Choroid plexus epithelial cell (primary cell): ENCODE data around the gene PCDHGA8.
A peak's percentile ranks its signal among the peaks of the same experiment; 100 is the strongest.
"Not testable (repeated sequence)": the region's sequence is repeated elsewhere in the genome, so short reads cannot be mapped to it uniquely, and the experiment has no call there.

ENCODE experiments used
- DNase-seq: peaks from one replicate; pipeline ENCODE4 v3.0.0-alpha.2; 2010; ENCODE audit warnings: low read depth
- H3K4me3 ChIP-seq: 2 replicates; pipeline ENCODE4 v1.5.1; 2011; ENCODE audit warnings: low read depth, mild to moderate bottlenecking, control low read depth, low read length, moderate library complexity
- CTCF ChIP-seq: conservative IDR thresholded peaks from 2 replicates; pipeline ENCODE4 v1.5.1; 2011; ENCODE audit warnings: low read depth, mild to moderate bottlenecking, control low read depth, inconsistent platforms, low read length, moderate library complexity

Gene PCDHGA8

GRCh38 chr5:141420855-141421488, 28.5 kb downstream of the PCDHGA8 start, which contains the start of gene PCDHGA11:
PCDHGA11 (plus strand) TSS chr5:141421051; CDS start chr5:141421228, 177 bp downstream.
- TF ChIP-seq CTCF = peak; percentile 71
- DNase-seq = peak; percentile 69
- H3K4me3 ChIP-seq = peak within 1 kb of the TSS; percentile 55

- peak overlapping the region; percentile 55 for H3K4me3 ChIP-seq
These were observed 29.0 kb downstream of the PCDHGA8 start for GRCh38 chr5:141421489-141421855.

GRCh38 chr5:141422742-141423291, 30.4 kb downstream of the PCDHGA8 start:
- no peak for DNase-seq
- TF ChIP-seq CTCF = no peak
- H3K4me3 ChIP-seq = no peak overlapping the region

More at GRCh38 chr5:141421489-141421855, 29.0 kb downstream of the PCDHGA8 start:
- TF ChIP-seq CTCF = no peak
- no peak for DNase-seq

- no peak for TF ChIP-seq CTCF
- no peak for DNase-seq
- H3K4me3 ChIP-seq = no peak overlapping the region
These were observed 35.5 kb downstream of the PCDHGA8 start for GRCh38 chr5:141427783-141428426.

GRCh38 chr5:141430332-141431113, 38.1 kb downstream of the PCDHGA8 start, which contains the start of gene PCDHGA12:
PCDHGA12 (plus strand) TSS chr5:141430507; CDS start chr5:141430760, 253 bp downstream.
- peak; percentile 66 for TF ChIP-seq CTCF
- H3K4me3 ChIP-seq = peak within 1 kb of the TSS; percentile 43
- DNase-seq = peak; percentile 85

GRCh38 chr5:141431286-141431685, 38.9 kb downstream of the PCDHGA8 start:
- no peak for TF ChIP-seq CTCF
- peak; percentile 5 for DNase-seq
- H3K4me3 ChIP-seq = no peak overlapping the region

GRCh38 chr5:141432308-141432707, 39.9 kb downstream of the PCDHGA8 start:
- H3K4me3 ChIP-seq, DNase-seq: not testable (repeated sequence)

- not testable (repeated sequence) for H3K4me3 ChIP-seq, DNase-seq
These were observed 40.3 kb downstream of the PCDHGA8 start for GRCh38 chr5:141432726-141433125.
